Osteoblast (primary cell): ENCODE measurements around the gene ZC3H18. TPM values are rescaled to one million over a fixed set of nuclear protein-coding genes. Genes with fewer than 3 reads are reported as not detected.
A peak's percentile ranks its signal among the peaks of the same experiment; 100 is the strongest.

Experiments used
- DNase-seq: peaks from one replicate; pipeline ENCODE4 v3.0.0; 2011; ENCODE audit warnings: low spot score, mixed read lengths; ENCODE audit not compliant: insufficient read length; ENCODE audit errors: missing footprints
- H2AFZ ChIP-seq: 2 replicates; pipeline ENCODE4 v1.6.0; 2011; ENCODE audit warnings: mild to moderate bottlenecking, low read length
- H3K27ac ChIP-seq: 2 replicates; pipeline ENCODE4 v1.5.1; 2011; ENCODE audit warnings: mild to moderate bottlenecking, low read depth, low read length, moderate library complexity
- H3K27me3 ChIP-seq: 2 replicates; pipeline ENCODE4 v1.6.0; 2012; ENCODE audit warnings: mild to moderate bottlenecking, control low read depth, inconsistent platforms, low read length, moderate library complexity; ENCODE audit not compliant: insufficient read depth
- H3K36me3 ChIP-seq: 2 replicates; pipeline ENCODE4 v1.5.1; 2011; ENCODE audit warnings: mild to moderate bottlenecking, low read length, control low read depth, moderate library complexity; ENCODE audit not compliant: insufficient read depth
- H3K4me1 ChIP-seq: 2 replicates; pipeline ENCODE4 v1.5.1; 2011; ENCODE audit warnings: mild to moderate bottlenecking, low read length, control low read depth, moderate library complexity; ENCODE audit not compliant: insufficient read depth
- H3K4me2 ChIP-seq: 2 replicates; pipeline ENCODE4 v1.6.0; 2011; ENCODE audit warnings: mild to moderate bottlenecking, low read length; ENCODE audit not compliant: insufficient read depth
- H3K4me3 ChIP-seq: fragments of 200-600 bp; sonication (generic); 3 replicates; pipeline ENCODE4 v1.5.1; 2012; ENCODE audit warnings: mild to moderate bottlenecking, low read length, inconsistent platforms; ENCODE audit not compliant: insufficient read depth
- H3K79me2 ChIP-seq: 2 replicates; pipeline ENCODE4 v1.6.0; 2012; ENCODE audit warnings: mild to moderate bottlenecking, low read length, control low read depth, inconsistent platforms; ENCODE audit not compliant: insufficient read depth
- H3K9me3 ChIP-seq: 2 replicates; pipeline ENCODE4 v1.5.1; 2011; ENCODE audit warnings: low read depth, low read length, control low read depth
- H4K20me1 ChIP-seq: 2 replicates; pipeline ENCODE4 v1.6.0; 2012; ENCODE audit warnings: mild to moderate bottlenecking, low read length, control low read depth; ENCODE audit not compliant: insufficient read depth
- CTCF ChIP-seq: IDR thresholded peaks from 2 replicates; pipeline ENCODE4 v1.5.1; 2011; ENCODE audit warnings: mild to moderate bottlenecking, low read depth, low read length, moderate library complexity; ENCODE audit errors: extremely low read depth
- total RNA-seq: library from RNA; depleted of rRNA; stranded (reverse); fragments of >200 nt; gene quantifications from 2 replicates; pipeline ENCODE4 v1.2.3, GENCODE V29; 2012

ZC3H18 gene
- total RNA-seq, 1 donor = 10.9 TPM

DNA sequence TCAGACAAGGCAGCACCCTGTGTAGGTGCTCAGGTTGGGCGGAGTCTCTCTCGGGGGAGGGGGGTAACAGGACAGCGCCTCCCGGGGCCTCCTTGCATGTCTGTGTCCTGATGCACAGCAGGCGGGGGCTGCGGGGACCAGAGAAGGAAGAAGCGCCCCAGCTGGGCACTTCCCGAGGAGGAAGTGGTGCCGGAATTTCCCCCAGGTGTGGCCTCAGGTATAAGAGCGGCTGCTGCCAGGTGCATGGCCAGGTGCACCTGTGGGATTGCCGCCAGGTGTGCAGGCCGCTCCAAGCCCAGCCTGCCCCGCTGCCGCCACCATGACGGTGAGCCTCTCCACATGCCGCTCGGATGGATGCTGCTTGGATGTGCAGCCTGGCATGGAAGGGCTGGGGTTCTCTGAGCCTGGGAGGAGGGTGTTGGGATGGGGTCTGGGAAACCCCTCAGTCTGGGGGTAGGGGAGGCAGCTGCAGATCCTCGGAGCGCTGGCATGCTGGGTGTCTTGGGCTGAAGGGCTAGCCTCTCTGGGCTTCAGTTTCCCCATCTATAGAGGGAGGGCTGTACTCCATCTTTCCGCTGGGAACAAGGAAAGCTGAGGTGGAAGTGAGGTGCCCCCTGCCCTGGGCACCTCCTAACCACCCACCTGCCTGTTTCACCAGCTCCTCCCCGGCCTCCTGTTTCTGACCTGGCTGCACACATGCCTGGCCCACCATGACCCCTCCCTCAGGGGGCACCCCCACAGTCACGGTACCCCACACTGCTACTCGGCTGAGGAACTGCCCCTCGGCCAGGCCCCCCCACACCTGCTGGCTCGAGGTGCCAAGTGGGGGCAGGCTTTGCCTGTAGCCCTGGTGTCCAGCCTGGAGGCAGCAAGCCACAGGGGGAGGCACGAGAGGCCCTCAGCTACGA is 68.4 kb downstream of the ZC3H18 start, which contains the start of gene IL17C:
IL17C (plus strand) TSS at position 250 of the 908 bp plus-strand sequence; CDS start at position 320, 70 bp downstream.
- Histone ChIP-seq H3K4me1 (peaks cover 6% of the 10 kb centered on the region), H3K27me3 (peaks cover 39% of the 10 kb centered on the region), H2AFZ (no peak within 1 kb of the TSS), H4K20me1 (peaks cover 7% of the 10 kb centered on the region), H3K4me3 (no peak within 1 kb of the TSS), H3K9me3 (no peaks in the 10 kb centered on the region), H3K4me2 (no peak within 1 kb of the TSS), H3K36me3 (no peaks in the 10 kb centered on the region), H3K27ac (no peak within 1 kb of the TSS), H3K79me2 (no peaks in the 10 kb centered on the region)
- no peak for TF ChIP-seq CTCF
- no peak for DNase-seq

DNA sequence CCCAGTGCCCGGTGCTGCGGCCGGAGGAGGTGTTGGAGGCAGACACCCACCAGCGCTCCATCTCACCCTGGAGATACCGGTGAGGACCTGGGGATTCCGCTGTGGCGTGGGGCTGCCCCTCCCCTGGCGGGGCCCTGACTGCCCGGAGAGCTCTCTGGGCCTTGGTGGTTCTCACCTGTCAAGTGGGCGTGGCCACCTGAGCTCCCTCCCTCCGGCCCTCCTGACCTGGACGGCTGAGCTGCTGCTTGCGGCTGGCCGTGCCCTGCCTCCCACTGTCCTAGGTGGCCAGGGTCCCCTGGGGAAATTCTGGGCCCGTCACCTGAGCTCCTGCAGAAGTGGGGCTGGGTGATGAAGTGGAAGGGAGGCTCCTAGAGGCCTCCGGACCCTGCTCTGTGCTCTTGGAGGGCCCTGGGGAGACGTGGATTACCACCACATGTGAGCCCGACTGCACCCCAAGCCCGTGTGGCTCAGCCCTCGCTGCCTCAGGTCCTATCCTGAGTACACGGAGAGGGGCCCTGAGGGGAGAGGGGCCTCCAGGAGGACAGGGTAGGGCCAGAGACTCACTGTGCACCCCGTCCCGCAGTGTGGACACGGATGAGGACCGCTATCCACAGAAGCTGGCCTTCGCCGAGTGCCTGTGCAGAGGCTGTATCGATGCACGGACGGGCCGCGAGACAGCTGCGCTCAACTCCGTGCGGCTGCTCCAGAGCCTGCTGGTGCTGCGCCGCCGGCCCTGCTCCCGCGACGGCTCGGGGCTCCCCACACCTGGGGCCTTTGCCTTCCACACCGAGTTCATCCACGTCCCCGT is 69.2 kb downstream of the ZC3H18 start:
- Histone ChIP-seq H3K4me1 (peaks cover 6% of the 10 kb centered on the region), H2AFZ (no peak overlapping the region), H3K27me3 (peaks cover 39% of the 10 kb centered on the region), H3K36me3 (no peaks in the 10 kb centered on the region), H3K9me3 (no peaks in the 10 kb centered on the region), H3K79me2 (no peaks in the 10 kb centered on the region), H4K20me1 (peaks cover 7% of the 10 kb centered on the region), H3K4me2 (no peak overlapping the region), H3K4me3 (no peak overlapping the region), H3K27ac (no peak overlapping the region)
- peak; percentile 93 for DNase-seq
- TF ChIP-seq CTCF = no peak

DNA sequence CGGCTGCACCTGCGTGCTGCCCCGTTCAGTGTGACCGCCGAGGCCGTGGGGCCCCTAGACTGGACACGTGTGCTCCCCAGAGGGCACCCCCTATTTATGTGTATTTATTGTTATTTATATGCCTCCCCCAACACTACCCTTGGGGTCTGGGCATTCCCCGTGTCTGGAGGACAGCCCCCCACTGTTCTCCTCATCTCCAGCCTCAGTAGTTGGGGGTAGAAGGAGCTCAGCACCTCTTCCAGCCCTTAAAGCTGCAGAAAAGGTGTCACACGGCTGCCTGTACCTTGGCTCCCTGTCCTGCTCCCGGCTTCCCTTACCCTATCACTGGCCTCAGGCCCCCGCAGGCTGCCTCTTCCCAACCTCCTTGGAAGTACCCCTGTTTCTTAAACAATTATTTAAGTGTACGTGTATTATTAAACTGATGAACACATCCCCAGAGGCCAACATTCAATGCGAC is 69.9 kb downstream of the ZC3H18 start:
- Histone ChIP-seq H3K79me2 (no peaks in the 10 kb centered on the region), H3K4me2 (no peak overlapping the region), H3K36me3 (no peaks in the 10 kb centered on the region), H3K4me1 (peaks cover 2% of the 10 kb centered on the region), H3K9me3 (no peaks in the 10 kb centered on the region), H2AFZ (no peak overlapping the region), H3K27me3 (peaks cover 39% of the 10 kb centered on the region), H4K20me1 (peaks cover 6% of the 10 kb centered on the region), H3K27ac (no peak overlapping the region), H3K4me3 (no peak overlapping the region)
- peak; percentile 91 for DNase-seq
- no peak for TF ChIP-seq CTCF
